Measurements from ENCODE around the gene CSNK1G1. TPM values are rescaled to one million over a fixed set of nuclear protein-coding genes. Genes with fewer than 3 reads are reported as not detected.

CSNK1G1 gene
- total and polyA plus RNA-seq, 2 of the 8 experiments (the other 6 are each of a cell fraction or from before 2014, with no cell fraction given) = 6.0 to 12.9 TPM

DNA sequence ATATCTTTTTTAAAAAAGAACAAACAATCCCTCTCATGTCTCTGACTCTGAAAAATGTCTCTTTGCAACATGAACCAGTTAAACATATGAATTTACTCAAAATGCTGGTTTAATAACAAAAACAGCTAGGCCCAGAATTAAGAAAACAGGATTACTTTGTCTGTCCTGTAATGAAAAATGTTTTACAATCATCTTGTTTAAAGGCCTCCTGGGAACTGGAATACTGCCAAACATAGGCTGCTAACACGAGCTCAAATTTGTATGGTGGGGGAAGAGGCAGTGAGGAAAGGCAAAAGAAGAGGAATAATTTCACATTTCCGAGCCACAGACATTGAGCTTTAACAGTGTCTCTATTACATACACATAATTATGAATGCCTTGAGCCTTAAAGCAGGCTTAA lies 131.5 kb downstream of the CSNK1G1 start (continued):
- TF ChIP-seq KDM1A (IDR thresholded peaks at IDR 0.05; ENCODE audit: borderline replicate concordance, low read length) (no peak), TAF1 (IDR thresholded peaks at IDR 0.05; ENCODE audit: low read depth, low read length) (no peak), KDM4A (IDR thresholded peaks at IDR 0.05; ENCODE audit: low read depth, low read length, severe bottlenecking) (no peak), GABPA (IDR thresholded peaks at IDR 0.05; ENCODE audit: borderline replicate concordance, insufficient read depth, low read length) (no peak), ZNF274 (IDR thresholded peaks at IDR 0.05; ENCODE audit: borderline replicate concordance, extremely low read depth, low read length) (no peak)
- TF ChIP-seq, protein P1, sequence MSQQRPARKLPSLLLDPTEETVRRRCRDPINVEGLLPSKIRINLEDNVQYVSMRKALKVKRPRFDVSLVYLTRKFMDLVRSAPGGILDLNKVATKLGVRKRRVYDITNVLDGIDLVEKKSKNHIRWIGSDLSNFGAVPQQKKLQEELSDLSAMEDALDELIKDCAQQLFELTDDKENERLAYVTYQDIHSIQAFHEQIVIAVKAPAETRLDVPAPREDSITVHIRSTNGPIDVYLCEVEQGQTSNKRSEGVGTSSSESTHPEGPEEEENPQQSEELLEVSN (IDR thresholded peaks at IDR 0.05) = no peak
